Measurements from ENCODE around the gene KCNIP4. TPM values are rescaled to one million over a fixed set of nuclear protein-coding genes. Genes with fewer than 3 reads are reported as not detected.

KCNIP4 gene
- total RNA-seq, 1 donor from 2014 or later, result 0.17 TPM

GRCh38 chr4:21097865-21098264 is 850.7 kb downstream of the KCNIP4 start:
- no peak for TF ChIP-seq CTCF (conservative IDR thresholded peaks at IDR 0.05; ENCODE audit: low read depth, low read length)
- no peak overlapping the region for H3K4me3 ChIP-seq (ENCODE audit: low read depth, low read length)
- no peak for DNase-seq (ENCODE audit: low read depth)

- TF ChIP-seq CTCF (conservative IDR thresholded peaks at IDR 0.05; ENCODE audit: low read depth, low read length), result no peak
Measured at GRCh38 chr4:21097026-21097425, 851.5 kb downstream of the KCNIP4 start.

GRCh38 chr4:21092531-21092930 is 856.0 kb downstream of the KCNIP4 start:
- no peak overlapping the region for H3K4me3 ChIP-seq (ENCODE audit: low read depth, low read length)
- TF ChIP-seq CTCF (conservative IDR thresholded peaks at IDR 0.05; ENCODE audit: low read depth, low read length), result no peak
- DNase-seq (ENCODE audit: low read depth), result no peak

More at GRCh38 chr4:21097026-21097425, 851.5 kb downstream of the KCNIP4 start:
- DNase-seq (ENCODE audit: low read depth), result no peak
- H3K4me3 ChIP-seq (ENCODE audit: low read depth, low read length), result no peak overlapping the region

GRCh38 chr4:21090094-21090666 is 858.4 kb downstream of the KCNIP4 start:
- H3K4me3 ChIP-seq (ENCODE audit: low read depth, low read length), result no peak overlapping the region
- no peak for TF ChIP-seq CTCF (conservative IDR thresholded peaks at IDR 0.05; ENCODE audit: low read depth, low read length)
- DNase-seq (ENCODE audit: low read depth), result no peak

GRCh38 chr4:21083413-21083812 is 865.2 kb downstream of the KCNIP4 start:
- DNase-seq (ENCODE audit: low read depth), result no peak
- H3K4me3 ChIP-seq (ENCODE audit: low read depth, low read length), result no peak overlapping the region
- TF ChIP-seq CTCF (conservative IDR thresholded peaks at IDR 0.05; ENCODE audit: low read depth, low read length), result no peak

GRCh38 chr4:21077967-21078366 is 870.6 kb downstream of the KCNIP4 start:
- no peak for DNase-seq (ENCODE audit: low read depth)
- no peak for TF ChIP-seq CTCF (conservative IDR thresholded peaks at IDR 0.05; ENCODE audit: low read depth, low read length)
- no peak overlapping the region for H3K4me3 ChIP-seq (ENCODE audit: low read depth, low read length)

- TF ChIP-seq CTCF (conservative IDR thresholded peaks at IDR 0.05; ENCODE audit: low read depth, low read length), result no peak
- no peak overlapping the region for H3K4me3 ChIP-seq (ENCODE audit: low read depth, low read length)
- DNase-seq (ENCODE audit: low read depth), result no peak
Measured at GRCh38 chr4:21067351-21067750, 881.2 kb downstream of the KCNIP4 start.
